Brain microvascular endothelial cell (primary cell): ENCODE data around the gene THRAP3.

ENCODE experiments used
- DNase-seq: peaks from one replicate; pipeline ENCODE4 v3.0.0-alpha.2; 2020
- H3K27ac ChIP-seq: fragments of 250-450 bp; sonication (Bioruptor Pico); 2 replicates; pipeline ENCODE4 v1.5.1; 2020; ENCODE audit warnings: mild to moderate bottlenecking, moderate library complexity
- H3K27me3 ChIP-seq: fragments of 250-450 bp; sonication (Bioruptor Pico); replicated peaks from 2 replicates; pipeline ENCODE4 v1.5.1; 2020; ENCODE audit warnings: mild to moderate bottlenecking
- H3K36me3 ChIP-seq: fragments of 250-450 bp; sonication (Bioruptor Pico); replicated peaks from 2 replicates; pipeline ENCODE4 v1.5.1; 2020; ENCODE audit warnings: mild to moderate bottlenecking
- H3K4me3 ChIP-seq: 2 replicates; pipeline ENCODE4 v1.5.1; 2011; ENCODE audit warnings: low read depth, mild to moderate bottlenecking, control low read depth, low read length, moderate library complexity
- CTCF ChIP-seq: IDR thresholded peaks from 2 replicates; pipeline ENCODE4 v1.5.1; 2011; ENCODE audit warnings: low read depth, mild to moderate bottlenecking, moderate library complexity, low read length, control low read depth, inconsistent platforms; ENCODE audit errors: missing control alignments
- in situ Hi-C: cut with HindIII; loops from 2 replicates; pipeline ENCODE4 v1.10.0; 2017; ENCODE audit warnings: low sequenced_read_pairs, low pct_ligation_motif_present

THRAP3 gene

GRCh38 chr1:36329817-36330216 is 105.6 kb downstream of the THRAP3 start:
- in situ Hi-C loops, result no loop called here
- no peak for DNase-seq
- TF ChIP-seq CTCF, result no peak
- Histone ChIP-seq H3K27ac (no peak overlapping the region), H3K27me3 (no peaks in the 10 kb centered on the region), H3K4me3 (no peak overlapping the region), H3K36me3 (no peaks in the 10 kb centered on the region)

GRCh38 chr1:36330940-36331339 is 106.7 kb downstream of the THRAP3 start:
- in situ Hi-C loops, result no loop called here
- Histone ChIP-seq H3K4me3 (no peak overlapping the region), H3K36me3 (no peaks in the 10 kb centered on the region), H3K27me3 (no peaks in the 10 kb centered on the region), H3K27ac (no peak overlapping the region)
- DNase-seq, result no peak
- TF ChIP-seq CTCF, result no peak

GRCh38 chr1:36337830-36338229 is 113.6 kb downstream of the THRAP3 start:
- in situ Hi-C loops, result no loop called here
- no peak for TF ChIP-seq CTCF
- Histone ChIP-seq H3K27ac (no peak overlapping the region), H3K4me3 (no peak overlapping the region), H3K36me3 (peaks cover 34% of the 10 kb centered on the region), H3K27me3 (no peaks in the 10 kb centered on the region)
- DNase-seq, result no peak

GRCh38 chr1:36339215-36339614 is 115.0 kb downstream of the THRAP3 start:
- DNase-seq, result no peak
- no peaks in the 10 kb centered on the region for H3K27me3 ChIP-seq
- peaks cover 45% of the 10 kb centered on the region for H3K36me3 ChIP-seq
- in situ Hi-C loops, result no loop called here
- no peak overlapping the region for H3K4me3 ChIP-seq
- H3K27ac ChIP-seq, result no peak overlapping the region
- no peak for TF ChIP-seq CTCF

GRCh38 chr1:36339615-36340014 is 115.4 kb downstream of the THRAP3 start:
- no peak for TF ChIP-seq CTCF
- in situ Hi-C loops, result no loop called here
- peaks cover 45% of the 10 kb centered on the region for H3K36me3 ChIP-seq
- no peak overlapping the region for H3K4me3 ChIP-seq
- no peaks in the 10 kb centered on the region for H3K27me3 ChIP-seq
- H3K27ac ChIP-seq, result no peak overlapping the region
- DNase-seq, result no peak

GRCh38 chr1:36341626-36342320 is 117.5 kb downstream of the THRAP3 start:
- H3K4me3 ChIP-seq, result no peak overlapping the region
- in situ Hi-C loops, result no loop called here

More at GRCh38 chr1:36341626-36342320, 117.5 kb downstream of the THRAP3 start:
- H3K27me3 ChIP-seq, result no peaks in the 10 kb centered on the region
- H3K36me3 ChIP-seq, result peaks cover 59% of the 10 kb centered on the region
- DNase-seq, result no peak
- no peak for TF ChIP-seq CTCF
- no peak overlapping the region for H3K27ac ChIP-seq
